ENCODE measurements around the gene PTCD3. TPM values are rescaled to one million over a fixed set of nuclear protein-coding genes. Genes with fewer than 3 reads are reported as not detected.

PTCD3 gene
- polyA plus RNA-seq, 2 donors = 20.1 to 21.7 TPM

DNA sequence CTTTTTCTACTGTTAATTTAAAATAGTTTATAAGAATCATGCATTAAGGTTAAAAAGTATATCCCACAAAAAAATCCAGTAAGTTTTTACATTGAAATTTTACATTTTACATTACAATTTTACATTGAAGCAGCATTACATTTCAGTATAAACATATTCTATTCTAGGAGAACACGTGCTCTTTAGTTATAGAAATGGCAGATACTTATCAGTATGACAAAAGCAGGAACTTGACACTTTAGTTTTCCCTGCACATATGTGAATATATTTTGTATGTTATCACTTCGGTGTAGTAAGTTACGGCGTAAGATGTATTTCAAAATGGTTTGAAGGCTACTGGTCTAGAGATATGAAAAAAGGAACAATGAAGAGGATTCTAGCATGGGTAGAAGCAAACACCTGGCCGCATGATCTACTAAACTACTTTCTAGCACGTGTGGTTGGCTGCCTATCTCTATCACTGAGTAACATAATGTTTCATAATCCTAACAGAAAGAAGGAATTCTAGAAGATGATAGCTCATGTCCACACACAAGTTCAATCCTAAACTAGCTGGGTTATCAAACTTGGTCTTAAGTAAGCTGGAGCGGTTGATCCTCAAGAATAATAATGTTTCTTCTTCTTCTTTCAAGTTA, 83.9 kb downstream of the PTCD3 start:
- no peak overlapping the region for H3K4me3 ChIP-seq (ENCODE audit: low read depth in 1 of 2, low read length in 2 of 2)
- no peaks in the 10 kb centered on the region for H3K27me3 ChIP-seq (ENCODE audit: control insufficient read depth in 1 of 2, insufficient read depth in 2 of 2, low read length in 2 of 2)
- no peak overlapping the region for H3K27ac ChIP-seq (ENCODE audit: low read depth in 2 of 2, low read length in 1 of 2)
- H3K36me3 ChIP-seq (ENCODE audit: control insufficient read depth in 2 of 2, insufficient read depth in 2 of 2, low read length in 1 of 2) = peaks cover 2 to 4% of the 10 kb centered on the region in 2 donors
- H3K4me1 ChIP-seq (ENCODE audit: control insufficient read depth in 2 of 2, insufficient read depth in 2 of 2, low read length in 1 of 2) = peaks cover 0 to 6% of the 10 kb centered on the region in 2 donors
- WGBS, 2 donors = 70 to 85% methylated on average over 7 of the region's 7 CpGs
- H3K9me3 ChIP-seq (ENCODE audit: control insufficient read depth in 2 of 2, insufficient read depth in 1 of 2, low read depth in 1 of 2, low read length in 1 of 2) = no peaks in the 10 kb centered on the region

Other genes starting within 250 kb of the PTCD3 start
- gene ST3GAL5, start 217.2 kb upstream of the PTCD3 start, polyA plus RNA-seq = 1 to 10 TPM; 1.9 to 3.2 TPM
- 1 to 10 TPM; 4.2 to 4.8 TPM for gene POLR1A, start 349 bp upstream of the PTCD3 start, polyA plus RNA-seq
- 10 to 100 TPM; 15.3 to 38.1 TPM for gene IMMT, start 89.2 kb downstream of the PTCD3 start, polyA plus RNA-seq
- 10 to 100 TPM; 18.8 to 42.0 TPM for gene MRPL35, start 93.2 kb downstream of the PTCD3 start, polyA plus RNA-seq
- gene REEP1, start 231.4 kb downstream of the PTCD3 start, polyA plus RNA-seq = 1 to 10 TPM; 2.6 to 2.9 TPM